T-helper 2 cell (primary cell): ENCODE results near the gene CDT1.

ENCODE experiments used
- DNase-seq, 5 experiments: peaks; one replicate each; pipeline versions ENCODE4 v3.0.0 to v3.0.0-alpha.2; 2012 to 2022

CDT1 gene

GRCh38 chr16:88840600-88841215 lies 37.1 kb downstream of the CDT1 start:
- DNase-seq, result no peak

GRCh38 chr16:88841521-88842307 lies 38.1 kb downstream of the CDT1 start:
- peak in 1 of 5 experiments; percentile 18 for DNase-seq

GRCh38 chr16:88842308-88842756 lies 38.7 kb downstream of the CDT1 start:
- DNase-seq, result no peak

- no peak for DNase-seq
Observed at GRCh38 chr16:88842806-88843205, 39.2 kb downstream of the CDT1 start.

- no peak for DNase-seq
Observed at GRCh38 chr16:88843256-88843655, 39.7 kb downstream of the CDT1 start.

- DNase-seq, result no peak
Observed at GRCh38 chr16:88844419-88845036, 40.9 kb downstream of the CDT1 start.

- no peak for DNase-seq
Observed at GRCh38 chr16:88846088-88846487, 42.5 kb downstream of the CDT1 start.

GRCh38 chr16:88847654-88848053 lies 44.1 kb downstream of the CDT1 start:
- no peak for DNase-seq

- DNase-seq, result no peak
Observed at GRCh38 chr16:88848557-88848956, 45.0 kb downstream of the CDT1 start.

GRCh38 chr16:88850531-88851199 lies 47.1 kb downstream of the CDT1 start:
- DNase-seq, result no peak

- DNase-seq, result no peak
Observed at GRCh38 chr16:88851616-88852015, 48.0 kb downstream of the CDT1 start.

- no peak for DNase-seq
Observed at GRCh38 chr16:88853325-88853941, 49.8 kb downstream of the CDT1 start.

GRCh38 chr16:88854306-88855111 lies 50.9 kb downstream of the CDT1 start:
- DNase-seq, result peak in 2 of 5 experiments; percentile 12 to 29

- DNase-seq, result no peak
Observed at GRCh38 chr16:88855176-88855575, 51.6 kb downstream of the CDT1 start.

- DNase-seq, result no peak
Observed at GRCh38 chr16:88855736-88856121, 52.1 kb downstream of the CDT1 start.

GRCh38 chr16:88856122-88856827 lies 52.7 kb downstream of the CDT1 start:
- DNase-seq, result peak in 2 of 5 experiments; percentile 9 to 15

GRCh38 chr16:88856828-88857727 lies 53.5 kb downstream of the CDT1 start, which contains the start of the genes GALNS and TRAPPC2L:
Gene GALNS (minus strand): TSS chr16:88856947. CDS start chr16:88856877, 70 bp downstream.
Gene TRAPPC2L (plus strand): TSS chr16:88857127. CDS start chr16:88857151, 24 bp downstream.
- DNase-seq, result peak; percentile 95 to 99 (median 99)

GRCh38 chr16:88857728-88858339 lies 54.2 kb downstream of the CDT1 start:
- DNase-seq, result peak; percentile 22 to 84 (median 63)
